Mammary epithelial cell (primary cell): Measurements from ENCODE around the gene CCHCR1.

Experiments
- EZH2 ChIP-seq: IDR thresholded peaks from 2 replicates; pipeline ENCODE4 v1.6.1; 2012; ENCODE audit warnings: low read length, inconsistent platforms, borderline replicate concordance
- TF ChIP-seq, protein P1 (sequence below), 2 donors: IDR thresholded peaks in 1 of 2; conservative IDR thresholded peaks in 1 of 2; 2 replicates each; pipeline ENCODE4 v1.5.1; 2011 to 2012; ENCODE audit warnings: inconsistent platforms in 2 of 2, low read length in 2 of 2, mild to moderate bottlenecking in 2 of 2, control low read depth in 1 of 2, low read depth in 1 of 2; ENCODE audit not compliant: insufficient read depth in 1 of 2; ENCODE audit errors: extremely low read depth in 1 of 2

DNA sequence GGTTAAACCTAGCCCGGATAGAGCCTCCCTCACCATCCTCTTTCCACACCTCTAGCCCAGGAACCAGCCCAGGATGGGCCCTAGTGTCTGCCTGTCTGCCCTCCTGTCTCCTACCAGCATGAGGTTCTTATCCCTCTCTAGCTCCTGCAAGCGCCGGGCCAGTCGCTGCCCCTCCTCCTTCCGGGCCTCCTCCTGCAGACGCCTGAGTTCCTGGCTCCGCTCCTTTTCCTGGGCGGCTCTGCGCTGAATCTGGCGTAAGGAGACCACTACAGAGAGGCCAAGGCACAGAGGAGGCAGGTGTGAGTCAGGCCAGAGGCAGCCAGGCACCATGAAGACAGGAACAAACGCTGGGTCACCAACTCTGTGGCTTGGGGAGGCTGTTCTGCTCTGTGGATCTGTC, 14.5 kb downstream of the CCHCR1 start:
- TF ChIP-seq, protein P1, sequence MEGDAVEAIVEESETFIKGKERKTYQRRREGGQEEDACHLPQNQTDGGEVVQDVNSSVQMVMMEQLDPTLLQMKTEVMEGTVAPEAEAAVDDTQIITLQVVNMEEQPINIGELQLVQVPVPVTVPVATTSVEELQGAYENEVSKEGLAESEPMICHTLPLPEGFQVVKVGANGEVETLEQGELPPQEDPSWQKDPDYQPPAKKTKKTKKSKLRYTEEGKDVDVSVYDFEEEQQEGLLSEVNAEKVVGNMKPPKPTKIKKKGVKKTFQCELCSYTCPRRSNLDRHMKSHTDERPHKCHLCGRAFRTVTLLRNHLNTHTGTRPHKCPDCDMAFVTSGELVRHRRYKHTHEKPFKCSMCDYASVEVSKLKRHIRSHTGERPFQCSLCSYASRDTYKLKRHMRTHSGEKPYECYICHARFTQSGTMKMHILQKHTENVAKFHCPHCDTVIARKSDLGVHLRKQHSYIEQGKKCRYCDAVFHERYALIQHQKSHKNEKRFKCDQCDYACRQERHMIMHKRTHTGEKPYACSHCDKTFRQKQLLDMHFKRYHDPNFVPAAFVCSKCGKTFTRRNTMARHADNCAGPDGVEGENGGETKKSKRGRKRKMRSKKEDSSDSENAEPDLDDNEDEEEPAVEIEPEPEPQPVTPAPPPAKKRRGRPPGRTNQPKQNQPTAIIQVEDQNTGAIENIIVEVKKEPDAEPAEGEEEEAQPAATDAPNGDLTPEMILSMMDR (conservative IDR thresholded peaks at IDR 0.05 in 1 of 2, IDR thresholded peaks at IDR 0.05 in 1 of 2; ENCODE audit: extremely low read depth in 1 of 2, insufficient read depth in 1 of 2, low read depth in 1 of 2, low read length in 2 of 2), result no peak
- no peak for TF ChIP-seq EZH2
